GM12878 (cell line): ENCODE measurements around the gene TDRD10. TPM values are rescaled to one million over a fixed set of nuclear protein-coding genes. Genes with fewer than 3 reads are reported as not detected.

Source experiments
- ATAC-seq: fragments of 200-7000 bp; cut with Tn5 transposase; 3 replicates; pipeline ENCODE4 v1.9.1; 2020; ENCODE audit warnings: mild to moderate bottlenecking, moderate library complexity
- BruUV-seq: library from RNA; stranded (reverse); fragments of 400-500 nt; replicated peaks from 2 replicates; lab custom pipeline; 2021; lab: Mats Ljungman, UMichigan
- CTCF ChIA-PET: fragments of 300-600 bp; sonication (Branson Sonifier 250); formaldehyde crosslinking; extraction: SDS; loops from one replicate; lab custom pipeline; 2021; ENCODE audit warnings: inconsistent platforms; lab: Yijun Ruan, JAX
- POLR2A ChIA-PET: fragments of 350-600 bp; formaldehyde crosslinking; extraction: SDS; loops from one replicate; lab custom pipeline; 2021; ENCODE audit warnings: inconsistent platforms; lab: Charles Lee
- RAD21 ChIA-PET: fragments of 300-600 bp; sonication (Branson Sonifier 250); formaldehyde crosslinking; loops from one replicate; lab custom pipeline; 2023; ENCODE audit warnings: antibody characterized with exemption; ENCODE audit not compliant: unreplicated experiment; lab: Charles Lee
- SMC1A ChIA-PET: fragments of 300-600 bp; sonication (Branson Sonifier 250); formaldehyde crosslinking; loops from one replicate; lab custom pipeline; 2023; ENCODE audit not compliant: unreplicated experiment, uncharacterized antibody; lab: Charles Lee
- DNase-seq: peaks from one replicate; pipeline ENCODE4 v3.0.0-alpha.2; 2011; ENCODE audit warnings: low read depth, low spot score
- FAIRE-seq: peaks from 3 replicates; lab custom pipeline; 2011; peaks lifted over from hg19 to GRCh38; lab: Jason Lieb, UNC
- H2AFZ ChIP-seq: 2 replicates; pipeline ENCODE4 v1.6.0; 2011; ENCODE audit warnings: low read depth, low read length, control low read depth; ENCODE audit not compliant: control insufficient read depth
- H3K27ac ChIP-seq: 2 replicates; pipeline ENCODE4 v1.5.1; 2011; ENCODE audit warnings: control low read depth; ENCODE audit not compliant: control insufficient read depth, insufficient read depth
- H3K27me3 ChIP-seq, 2 experiments: replicated peaks in 1 of 2; 2 replicates each; pipeline versions ENCODE4 v1.6.0 to v1.6.1; 2011; ENCODE audit warnings: low read length in 1 of 2; ENCODE audit not compliant: control insufficient read depth in 2 of 2, insufficient read depth in 2 of 2
- H3K36me3 ChIP-seq, 2 experiments: 2 replicates each; pipeline ENCODE4 v1.5.1; 2011; ENCODE audit warnings: low read length in 1 of 2; ENCODE audit not compliant: control insufficient read depth in 2 of 2, insufficient read depth in 2 of 2
- H3K4me1 ChIP-seq: 2 replicates; pipeline ENCODE4 v1.6.1; 2011; ENCODE audit warnings: mild to moderate bottlenecking, low read length, moderate library complexity, mixed read lengths; ENCODE audit not compliant: control insufficient read depth, insufficient read depth
- H3K4me2 ChIP-seq: 2 replicates; pipeline ENCODE4 v1.6.0; 2011; ENCODE audit warnings: control low read depth; ENCODE audit not compliant: control insufficient read depth, insufficient read depth
- H3K4me3 ChIP-seq: fragments of 200-600 bp; sonication (generic); 2 replicates; pipeline ENCODE4 v1.5.1; 2016
- H3K79me2 ChIP-seq: 2 replicates; pipeline ENCODE4 v1.6.0; 2011; ENCODE audit warnings: low read length; ENCODE audit not compliant: control insufficient read depth, insufficient read depth
- H3K9ac ChIP-seq: 2 replicates; pipeline ENCODE4 v1.8.0; 2011; ENCODE audit warnings: low read length, control low read depth, mixed read lengths; ENCODE audit not compliant: control insufficient read depth, insufficient read depth
- H3K9me3 ChIP-seq: replicated peaks from 3 replicates; pipeline ENCODE4 v1.5.1; 2011; ENCODE audit warnings: mild to moderate bottlenecking, low read length; ENCODE audit not compliant: control insufficient read depth, insufficient read depth
- H4K20me1 ChIP-seq: 2 replicates; pipeline ENCODE4 v1.6.0; 2011; ENCODE audit not compliant: control insufficient read depth, insufficient read depth
- ATF2 ChIP-seq: IDR thresholded peaks from 2 replicates; pipeline ENCODE4 v1.6.1; 2012; ENCODE audit warnings: low read length, inconsistent platforms
- BCL11A ChIP-seq: IDR thresholded peaks from 2 replicates; pipeline ENCODE4 v1.6.1; 2011; ENCODE audit warnings: low read depth, low read length
- CEBPB ChIP-seq, 2 experiments: fragments of 150-350 bp in 1 of 2; IDR thresholded peaks; 2 replicates each; pipeline ENCODE4 v1.6.1; 2012 to 2014; ENCODE audit warnings: low read depth in 2 of 2, low read length in 2 of 2, borderline replicate concordance in 1 of 2, inconsistent platforms in 1 of 2
- IKZF1 ChIP-seq: fragments of 450-650 bp; conservative IDR thresholded peaks from 2 replicates; pipeline ENCODE4 v1.6.1; 2017; ENCODE audit warnings: antibody characterized with exemption, mild to moderate bottlenecking
- MXI1 ChIP-seq: fragments of 150-350 bp; IDR thresholded peaks from 2 replicates; pipeline ENCODE4 v1.6.1; 2011; ENCODE audit warnings: low read depth, mild to moderate bottlenecking, inconsistent platforms, low read length, improper control_type of control experiment
- NR2F1 ChIP-seq: fragments of 450-650 bp; conservative IDR thresholded peaks from 2 replicates; pipeline ENCODE4 v1.6.1; 2017; ENCODE audit warnings: mild to moderate bottlenecking
- PKNOX1 ChIP-seq: fragments of 450-650 bp; IDR thresholded peaks from 2 replicates; pipeline ENCODE4 v1.6.1; 2016; ENCODE audit warnings: mild to moderate bottlenecking
- POLR2A ChIP-seq: IDR thresholded peaks from 2 replicates; pipeline ENCODE4 v1.6.1; 2011; ENCODE audit warnings: low read depth, mild to moderate bottlenecking, low read length
- POLR2AphosphoS2 ChIP-seq: IDR thresholded peaks from 2 replicates; pipeline ENCODE4 v1.6.1; 2011; ENCODE audit warnings: low read depth, mild to moderate bottlenecking, low read length, improper control_type of control experiment, moderate library complexity
- SMC3 ChIP-seq: IDR thresholded peaks from 2 replicates; pipeline ENCODE4 v1.6.1; 2011; ENCODE audit warnings: low read length, improper control_type of control experiment, borderline replicate concordance
- SUPT20H ChIP-seq: IDR thresholded peaks from 2 replicates; pipeline ENCODE4 v1.6.1; 2011; ENCODE audit warnings: low read depth, mild to moderate bottlenecking, low read length, moderate library complexity, borderline replicate concordance; ENCODE audit not compliant: control insufficient read depth
- TCF3 ChIP-seq: IDR thresholded peaks from 2 replicates; pipeline ENCODE4 v1.6.1; 2012; ENCODE audit warnings: low read depth, mild to moderate bottlenecking, low read length, borderline replicate concordance; ENCODE audit not compliant: insufficient read depth
- ZNF384 ChIP-seq: IDR thresholded peaks from 2 replicates; pipeline ENCODE4 v1.6.1; 2012; ENCODE audit warnings: low read depth, mild to moderate bottlenecking, low read length, improper control_type of control experiment, borderline replicate concordance
- WGBS: methylation state at CpG from one replicate; pipeline ENCODE4 v1.1.6; 2016; ENCODE audit warnings: low lambda C conversion rate; ENCODE audit not compliant: insufficient replicate concordance, insufficient coverage; ENCODE audit errors: missing lambda C conversion rate; 5-methylcytosine and 5-hydroxymethylcytosine counted together
- in situ Hi-C: fragments of 300-500 bp; cut with MboI; formaldehyde crosslinking; loops from 9 replicates; pipeline ENCODE4 v1.14.3; 2018; ENCODE audit warnings: mixed read lengths
- intact Hi-C: fragments of 100-400 bp; cut with micrococcal nuclease; formaldehyde crosslinking; loops from one replicate; pipeline ENCODE4 v1.14.2; 2022; ENCODE audit not compliant: unreplicated experiment
- polyA plus RNA-seq, 11 experiments: library from polyadenylated mRNA; depleted of rRNA in 4 of 11; unstranded in 6 of 11; stranded (reverse) in 5 of 11; fragments of >200 nt; fragmentation: Nextera tagmentation in 4 of 11; fragmentation: Illumina TruSeq in 1 of 11; extraction: Ambion mirVana in 4 of 11; extraction: Trizol in 1 of 11; gene quantifications; 1 replicate in 1 of 11; 2 replicates in 10 of 11; pipeline versions ENCODE4 v1.2.1 to v1.2.3, GENCODE V29; 2011 to 2016; ENCODE audit warnings: inconsistent platforms in 2 of 11, missing spikeins in 2 of 11, low read depth in 1 of 11
- total RNA-seq, 4 experiments: library from RNA; depleted of rRNA in 3 of 4; stranded (reverse); fragments of >200 nt in 3 of 4; fragmentation: Illumina TruSeq in 1 of 4; extraction: Trizol in 1 of 4; gene quantifications; 2 replicates each; pipeline versions ENCODE4 v1.2.1 to v1.2.3, GENCODE V29; 2013 to 2021
- TF ChIP-seq, protein P1 (sequence below), 3 experiments: IDR thresholded peaks in 2 of 3; conservative IDR thresholded peaks in 1 of 3; 2 replicates each; pipeline ENCODE4 v1.5.1; 2011; ENCODE audit warnings: low read depth in 3 of 3, low read length in 3 of 3, mild to moderate bottlenecking in 3 of 3, control low read depth in 2 of 3, moderate library complexity in 2 of 3, inconsistent platforms in 1 of 3, mixed read lengths in 1 of 3; ENCODE audit not compliant: control insufficient read depth in 2 of 3, insufficient read depth in 1 of 3; ENCODE audit errors: extremely low read depth in 1 of 3
- TF ChIP-seq, protein P2 (sequence below): fragments of 450-650 bp; IDR thresholded peaks from 2 replicates; pipeline ENCODE4 v1.6.1; 2017; ENCODE audit warnings: low read depth, mild to moderate bottlenecking, moderate library complexity
- TF ChIP-seq, protein P3 (sequence below): IDR thresholded peaks from 2 replicates; pipeline ENCODE4 v1.6.1; 2012; ENCODE audit warnings: low read depth, low read length, improper control_type of control experiment

The TDRD10 gene
- total and polyA plus RNA-seq, 10 of the 15 experiments (the other 5 are each of a cell fraction or from before 2014, with no cell fraction given): not detected

DNA sequence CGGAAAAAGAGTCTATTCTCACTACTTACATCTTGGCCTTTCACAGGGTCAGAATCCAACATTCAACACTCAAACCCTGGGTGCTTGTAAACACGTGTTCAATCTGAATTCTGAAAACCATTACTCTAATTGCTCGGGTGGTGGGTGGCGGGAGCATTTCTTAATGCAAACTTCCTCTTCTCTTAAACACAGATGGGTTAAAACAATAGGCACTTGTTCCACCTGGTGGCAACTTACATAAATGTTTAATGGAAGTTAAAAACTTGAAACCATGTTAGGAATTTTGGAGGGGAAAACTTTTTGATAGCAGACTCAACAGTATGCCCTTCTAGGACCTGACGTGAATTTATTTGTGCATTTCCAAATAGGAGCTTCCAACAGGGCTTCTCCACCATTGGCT lies 23.4 kb upstream of the TDRD10 start:
- FAIRE-seq (no peak), ATAC-seq (peak; percentile 66), DNase-seq (no peak)
- no peak overlapping the region for H3K4me3 ChIP-seq
- H3K9ac ChIP-seq: no peak overlapping the region
- POLR2A ChIA-PET: interaction anchor here (1.0 to 2.8 kb wide), 3 partner anchors 68 to 400 kb away, joined by 4 to 11 read pairs (median 4); no protein-coding TSS in a partner anchor
- H2AFZ ChIP-seq: peak overlapping the region; percentile 51; the same call in 1 of the 2 replicates
- H3K9me3 ChIP-seq: no peaks in the 10 kb centered on the region
- in situ Hi-C loops: no loop called here
- H3K27ac ChIP-seq: no peak overlapping the region
- no TSS peak for BruUV-seq
- peaks cover 0 to 3% of the 10 kb centered on the region in 2 experiments; a peak in 1 of 4 replicates for H3K27me3 ChIP-seq
- no peaks in the 10 kb centered on the region for H3K79me2 ChIP-seq
- CTCF ChIA-PET: interaction anchor here (0.6 to 11.6 kb wide), 31 partner anchors 13 to 583 kb away, joined by 3 to 302 read pairs (median 8); partner anchors contain the start of genes IL6R, UBAP2L and UBE2Q1
- peaks cover 3% of the 10 kb centered on the region; the same call in 1 of the 2 replicates for H3K4me1 ChIP-seq
- H4K20me1 ChIP-seq: no peaks in the 10 kb centered on the region
- no peaks in the 10 kb centered on the region for H3K36me3 ChIP-seq
- RAD21 ChIA-PET: interaction anchor here (0.8 to 10.5 kb wide), 27 partner anchors 11 to 694 kb away, joined by 3 to 189 read pairs (median 4); partner anchors contain the start of genes KRTCAP2 and PBXIP1
- no peak overlapping the region for H3K4me2 ChIP-seq
- WGBS: 21% methylated on average over 5 of the region's 5 CpGs
- SMC1A ChIA-PET: interaction anchor here (0.6 to 8.2 kb wide), 29 partner anchors 8 to 466 kb away, joined by 3 to 151 read pairs (median 6); partner anchors contain the start of gene HAX1
- intact Hi-C loops: loop anchor here (1.0 to 5.0 kb wide), 3 partner anchors 72 to 399 kb away; no protein-coding TSS in a partner anchor
- TF ChIP-seq ZNF384 (no peak), POLR2AphosphoS2 (no peak), ATF2 (no peak), MXI1 (0 out of 2 replicates have a peak, but pooled peaks have one; percentile 37), SUPT20H (no peak), PKNOX1 (no peak), POLR2A (no peak), CEBPB (IDR thresholded peaks at IDR 0.05; ENCODE audit: borderline replicate concordance in 1 of 2, low read depth in 2 of 2, low read length in 2 of 2) (no peak), SMC3 (peak; percentile 56; the same call in 1 of the 2 replicates), TCF3 (no peak), IKZF1 (no peak), BCL11A (0 out of 2 replicates have a peak, but pooled peaks have one; percentile 8), NR2F1 (no peak)
- TF ChIP-seq, protein P1, sequence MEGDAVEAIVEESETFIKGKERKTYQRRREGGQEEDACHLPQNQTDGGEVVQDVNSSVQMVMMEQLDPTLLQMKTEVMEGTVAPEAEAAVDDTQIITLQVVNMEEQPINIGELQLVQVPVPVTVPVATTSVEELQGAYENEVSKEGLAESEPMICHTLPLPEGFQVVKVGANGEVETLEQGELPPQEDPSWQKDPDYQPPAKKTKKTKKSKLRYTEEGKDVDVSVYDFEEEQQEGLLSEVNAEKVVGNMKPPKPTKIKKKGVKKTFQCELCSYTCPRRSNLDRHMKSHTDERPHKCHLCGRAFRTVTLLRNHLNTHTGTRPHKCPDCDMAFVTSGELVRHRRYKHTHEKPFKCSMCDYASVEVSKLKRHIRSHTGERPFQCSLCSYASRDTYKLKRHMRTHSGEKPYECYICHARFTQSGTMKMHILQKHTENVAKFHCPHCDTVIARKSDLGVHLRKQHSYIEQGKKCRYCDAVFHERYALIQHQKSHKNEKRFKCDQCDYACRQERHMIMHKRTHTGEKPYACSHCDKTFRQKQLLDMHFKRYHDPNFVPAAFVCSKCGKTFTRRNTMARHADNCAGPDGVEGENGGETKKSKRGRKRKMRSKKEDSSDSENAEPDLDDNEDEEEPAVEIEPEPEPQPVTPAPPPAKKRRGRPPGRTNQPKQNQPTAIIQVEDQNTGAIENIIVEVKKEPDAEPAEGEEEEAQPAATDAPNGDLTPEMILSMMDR (IDR thresholded peaks at IDR 0.05 in 2 of 3, conservative IDR thresholded peaks at IDR 0.05 in 1 of 3; ENCODE audit: control insufficient read depth in 2 of 3, extremely low read depth in 1 of 3, insufficient read depth in 1 of 3, low read depth in 3 of 3, low read length in 3 of 3): peak; percentile 14 to 44 (median 23); a peak in 3 of 6 replicates
- TF ChIP-seq, protein P2, sequence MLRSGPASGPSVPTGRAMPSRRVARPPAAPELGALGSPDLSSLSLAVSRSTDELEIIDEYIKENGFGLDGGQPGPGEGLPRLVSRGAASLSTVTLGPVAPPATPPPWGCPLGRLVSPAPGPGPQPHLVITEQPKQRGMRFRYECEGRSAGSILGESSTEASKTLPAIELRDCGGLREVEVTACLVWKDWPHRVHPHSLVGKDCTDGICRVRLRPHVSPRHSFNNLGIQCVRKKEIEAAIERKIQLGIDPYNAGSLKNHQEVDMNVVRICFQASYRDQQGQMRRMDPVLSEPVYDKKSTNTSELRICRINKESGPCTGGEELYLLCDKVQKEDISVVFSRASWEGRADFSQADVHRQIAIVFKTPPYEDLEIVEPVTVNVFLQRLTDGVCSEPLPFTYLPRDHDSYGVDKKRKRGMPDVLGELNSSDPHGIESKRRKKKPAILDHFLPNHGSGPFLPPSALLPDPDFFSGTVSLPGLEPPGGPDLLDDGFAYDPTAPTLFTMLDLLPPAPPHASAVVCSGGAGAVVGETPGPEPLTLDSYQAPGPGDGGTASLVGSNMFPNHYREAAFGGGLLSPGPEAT: no peak
- TF ChIP-seq, protein P3, sequence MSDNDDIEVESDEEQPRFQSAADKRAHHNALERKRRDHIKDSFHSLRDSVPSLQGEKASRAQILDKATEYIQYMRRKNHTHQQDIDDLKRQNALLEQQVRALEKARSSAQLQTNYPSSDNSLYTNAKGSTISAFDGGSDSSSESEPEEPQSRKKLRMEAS: no peak
